Transverse colon (tissue), 4 donors: ENCODE measurements around the gene PBXIP1. TPM values are rescaled to one million over a fixed set of nuclear protein-coding genes. Genes with fewer than 3 reads are reported as not detected.

Source experiments
- DNase-seq: peaks from one replicate; pipeline ENCODE4 v3.0.0-alpha.2; 2019
- H3K27ac ChIP-seq, 4 donors: fragments of 200-600 bp; sonication (generic); 2 replicates each; pipeline ENCODE4 v1.5.1; 2016 to 2018; ENCODE audit warnings: inconsistent platforms in 4 of 4
- H3K27me3 ChIP-seq: fragments of 200-600 bp; sonication (generic); 2 replicates; pipeline ENCODE4 v1.5.1; 2017; ENCODE audit warnings: inconsistent platforms
- H3K36me3 ChIP-seq, 4 donors: fragments of 200-600 bp; sonication (generic); 2 replicates each; pipeline ENCODE4 v1.5.1; 2017 to 2019; ENCODE audit warnings: inconsistent platforms in 4 of 4
- H3K4me1 ChIP-seq, 4 donors: fragments of 200-600 bp; sonication (generic); 2 replicates each; pipeline ENCODE4 v1.5.1; 2017 to 2020; ENCODE audit warnings: inconsistent platforms in 4 of 4
- H3K4me3 ChIP-seq, 4 donors: fragments of 200-600 bp; sonication (generic); 1 replicate in 1 of 4; 2 replicates in 3 of 4; pipeline versions ENCODE4 v1.5.1 to v1.6.1; 2017 to 2019; ENCODE audit warnings: inconsistent platforms in 4 of 4
- H3K9me3 ChIP-seq, 2 donors: fragments of 200-600 bp; sonication (generic); 2 replicates each; pipeline ENCODE4 v1.5.1; 2017 to 2019; ENCODE audit warnings: inconsistent platforms in 2 of 2
- CTCF ChIP-seq, 5 experiments: fragments of 200-600 bp in 3 of 5; fragments of 450-650 bp in 2 of 5; sonication (generic) in 3 of 5; IDR thresholded peaks; 1 replicate in 2 of 5; 2 replicates in 3 of 5; pipeline ENCODE4 v1.5.1; 2016 to 2017; ENCODE audit warnings: antibody characterized with exemption in 5 of 5, inconsistent platforms in 3 of 5, mild to moderate bottlenecking in 2 of 5, moderate library complexity in 1 of 5
- EP300 ChIP-seq: sonication (generic); formaldehyde crosslinking; IDR thresholded peaks from one replicate; pipeline ENCODE4 v1.6.1; 2017; ENCODE audit warnings: antibody characterized with exemption, low read depth
- POLR2A ChIP-seq: fragments of 450-650 bp; IDR thresholded peaks from one replicate; pipeline ENCODE4 v1.6.1; 2016; ENCODE audit warnings: antibody characterized with exemption, mild to moderate bottlenecking, moderate library complexity
- POLR2AphosphoS5 ChIP-seq, 3 donors: sonication (generic); formaldehyde crosslinking; IDR thresholded peaks; one replicate each; pipeline ENCODE4 v1.6.1; 2016; ENCODE audit warnings: antibody characterized with exemption in 3 of 3
- WGBS, 2 donors: methylation state at CpG; one replicate each; pipeline ENCODE4 v1.1.5; 2018; ENCODE audit warnings: low coverage in 1 of 2; 5-methylcytosine and 5-hydroxymethylcytosine counted together
- in situ Hi-C, 4 donors: fragments of 200-750 bp; cut with MboI; loops; one replicate each; pipeline versions ENCODE4 v1.15.0 to v1.15.1; 2017; ENCODE audit warnings: low sequenced_read_pairs in 3 of 4, low pct_ligation_motif_present in 1 of 4, low pct_unique_long_range_greater_than_20kb in 1 of 4
- intact Hi-C: fragments of 100-400 bp; cut with DNase I; formaldehyde crosslinking; loops from one replicate; pipeline ENCODE4 v1.15.1; 2023; ENCODE audit warnings: low total_unique reads
- total RNA-seq, 4 donors: library from RNA; depleted of rRNA; stranded (reverse); fragments of >200 nt; gene quantifications; one replicate each; pipeline ENCODE4 v1.1.0, GENCODE V29; 2016

Gene PBXIP1
- total RNA-seq, 4 donors from 2014 or later: 54.1 to 94.1 (median 83.6) TPM

GRCh38 chr1:154966111-154966510 is 10.2 kb upstream of the PBXIP1 start:
- no peak for DNase-seq
- H3K9me3 ChIP-seq: no peaks in the 10 kb centered on the region
- no peak overlapping the region for H3K4me3 ChIP-seq
- TF ChIP-seq POLR2AphosphoS5 (IDR thresholded peaks at IDR 0.05): no peak
- TF ChIP-seq EP300: no peak
- TF ChIP-seq CTCF (IDR thresholded peaks at IDR 0.05): no peak
- TF ChIP-seq POLR2A: no peak
- in situ Hi-C loops: loop anchor here in 3 of 4 donors (25.0 kb wide), 1 partner anchor 96 kb away; the partner anchor contains the start of genes ADAM15 (in 3 of the 3) and EFNA4 (in 3 of the 3)
- peaks cover 14 to 43% (median 33%) of the 10 kb centered on the region in 4 donors for H3K4me1 ChIP-seq
- intact Hi-C loops: loop anchor here (5.0 kb wide), 1 partner anchor 36 kb away; the partner anchor contains the start of gene ZBTB7B
- 88% methylated on average over 7 of the region's 7 CpGs; no CpG with 5 or more reads in 1 of the 2 donors for WGBS, 2 donors
- no peaks in the 10 kb centered on the region for H3K27me3 ChIP-seq
- no peak overlapping the region for H3K27ac ChIP-seq
- peaks cover 0 to 32% (median 12%) of the 10 kb centered on the region in 4 donors for H3K36me3 ChIP-seq

DNA sequence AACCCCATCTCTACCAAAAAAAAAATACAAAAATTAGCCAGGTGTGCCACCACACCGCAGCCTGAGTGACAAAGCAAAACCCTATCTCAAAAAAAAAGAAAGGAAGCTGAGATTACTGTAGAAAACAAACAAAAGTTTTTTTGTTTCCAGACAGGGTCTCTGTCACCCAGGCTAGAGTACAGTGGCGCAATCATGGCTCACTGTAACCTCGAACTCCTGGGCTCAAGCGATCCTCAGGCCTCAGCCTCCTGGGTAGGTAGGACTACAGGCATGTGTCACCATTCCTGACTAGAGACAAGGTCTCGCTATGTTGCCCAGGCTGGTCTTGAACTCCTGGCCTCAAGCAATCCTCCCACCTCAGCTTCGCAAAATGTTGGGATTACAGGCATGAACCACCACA is 8.5 kb upstream of the PBXIP1 start:
- no peak overlapping the region for H3K4me3 ChIP-seq
- no peak overlapping the region for H3K27ac ChIP-seq
- DNase-seq: no peak
- H3K36me3 ChIP-seq: peaks cover 0 to 32% (median 12%) of the 10 kb centered on the region in 4 donors
- H3K4me1 ChIP-seq: peaks cover 1 to 40% (median 26%) of the 10 kb centered on the region in 4 donors
- H3K27me3 ChIP-seq: no peaks in the 10 kb centered on the region
- 88 to 92% methylated on average over 4 to 6 of the region's 6 CpGs for WGBS, 2 donors
- intact Hi-C loops: no loop called here
- no peak for TF ChIP-seq EP300
- TF ChIP-seq POLR2A: no peak
- TF ChIP-seq POLR2AphosphoS5 (IDR thresholded peaks at IDR 0.05): no peak
- TF ChIP-seq CTCF (IDR thresholded peaks at IDR 0.05): no peak
- H3K9me3 ChIP-seq: no peaks in the 10 kb centered on the region
- in situ Hi-C loops: loop anchor here in 3 of 4 donors (25.0 kb wide), 1 partner anchor 98 kb away; the partner anchor contains the start of genes ADAM15 (in 3 of the 3) and EFNA4 (in 3 of the 3)

GRCh38 chr1:154963643-154964042 is 7.7 kb upstream of the PBXIP1 start:
- peaks cover 0 to 32% (median 22%) of the 10 kb centered on the region in 4 donors for H3K4me1 ChIP-seq
- intact Hi-C loops (no loop called here), in situ Hi-C loops (loop anchor here in 3 of 4 donors (25.0 kb wide), 1 partner anchor 99 kb away; the partner anchor contains the start of genes ADAM15 (in 3 of the 3) and EFNA4 (in 3 of the 3))
- H3K36me3 ChIP-seq: peaks cover 0 to 32% (median 15%) of the 10 kb centered on the region in 4 donors
- no peak for TF ChIP-seq POLR2A
- TF ChIP-seq CTCF (IDR thresholded peaks at IDR 0.05): no peak
- H3K27ac ChIP-seq: no peak overlapping the region
- H3K9me3 ChIP-seq: no peaks in the 10 kb centered on the region
- 63 to 79% methylated on average over 2 to 8 of the region's 8 CpGs for WGBS, 2 donors
- no peak for DNase-seq
- H3K4me3 ChIP-seq: no peak overlapping the region
- H3K27me3 ChIP-seq: no peaks in the 10 kb centered on the region

- Histone ChIP-seq H3K4me1 (peaks cover 0 to 30% (median 22%) of the 10 kb centered on the region in 4 donors), H3K36me3 (peaks cover 0 to 32% (median 14%) of the 10 kb centered on the region in 4 donors), H3K27me3 (no peaks in the 10 kb centered on the region), H3K9me3 (no peaks in the 10 kb centered on the region), H3K27ac (peak overlapping the region; percentile 95 to 99 (median 96)), H3K4me3 (peak overlapping the region in 1 of 4 donors; percentile 92)
- no peak for DNase-seq
- intact Hi-C loops (no loop called here), in situ Hi-C loops (loop anchor here in 3 of 4 donors (25.0 kb wide), 1 partner anchor 99 kb away; the partner anchor contains the start of genes ADAM15 (in 3 of the 3) and EFNA4 (in 3 of the 3))
- TF ChIP-seq POLR2A: no peak
- TF ChIP-seq CTCF (IDR thresholded peaks at IDR 0.05): no peak
- TF ChIP-seq POLR2AphosphoS5 (IDR thresholded peaks at IDR 0.05): no peak
- TF ChIP-seq EP300: no peak
- WGBS, 2 donors: 67% methylated on average over 6 of the region's 6 CpGs; no CpG with 5 or more reads in 1 of the 2 donors
These were observed 7.0 kb upstream of the PBXIP1 start for GRCh38 chr1:154962795-154963330.
